Activated CD4-positive, alpha-beta T cell treated with anti-CD3 and anti-CD28 coated beads, Interleukin-2, Interleukin-6, amounts not matched to agents 100 ng/mL and 50 ng/mL, durations not matched to agents 16 hours and 8 hours (primary cell): ENCODE data around the gene PPP1R14D.

Experiments used
- DNase-seq: peaks from one replicate; pipeline ENCODE4 v3.0.0-alpha.2; 2020

PPP1R14D gene

DNA sequence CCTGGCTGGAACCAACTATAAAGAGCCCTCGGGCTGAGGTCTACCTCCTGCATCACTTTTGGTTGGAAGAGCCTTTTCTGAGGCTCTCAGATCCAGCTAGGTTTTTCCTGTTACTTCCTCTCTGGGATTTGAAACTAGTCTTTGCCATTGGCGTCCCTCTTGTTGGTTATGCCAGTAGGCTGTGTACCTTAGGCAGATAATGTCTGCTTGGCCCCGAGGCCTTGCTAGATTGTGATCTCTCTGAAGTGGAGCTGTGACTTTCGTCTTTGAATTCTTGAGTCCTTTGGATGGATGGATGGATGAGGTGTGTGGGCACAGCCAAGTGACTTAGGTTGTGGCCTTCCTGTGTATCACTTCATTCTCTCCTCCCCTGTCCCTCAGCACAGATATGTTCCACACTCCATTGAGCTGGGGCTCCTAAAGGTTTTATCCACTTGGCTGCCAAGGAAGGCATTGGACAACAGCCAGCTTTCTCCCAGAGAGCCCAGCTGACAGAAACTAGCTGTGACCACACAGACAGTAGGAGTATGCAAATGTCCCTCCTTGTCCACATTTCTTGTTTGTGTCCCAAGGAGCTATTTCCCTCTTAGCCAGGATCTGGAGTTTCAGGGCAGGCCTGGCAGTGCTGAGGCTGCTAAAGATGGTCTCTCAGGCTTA is 13.3 kb downstream of the PPP1R14D start:
- no peak for DNase-seq

DNA sequence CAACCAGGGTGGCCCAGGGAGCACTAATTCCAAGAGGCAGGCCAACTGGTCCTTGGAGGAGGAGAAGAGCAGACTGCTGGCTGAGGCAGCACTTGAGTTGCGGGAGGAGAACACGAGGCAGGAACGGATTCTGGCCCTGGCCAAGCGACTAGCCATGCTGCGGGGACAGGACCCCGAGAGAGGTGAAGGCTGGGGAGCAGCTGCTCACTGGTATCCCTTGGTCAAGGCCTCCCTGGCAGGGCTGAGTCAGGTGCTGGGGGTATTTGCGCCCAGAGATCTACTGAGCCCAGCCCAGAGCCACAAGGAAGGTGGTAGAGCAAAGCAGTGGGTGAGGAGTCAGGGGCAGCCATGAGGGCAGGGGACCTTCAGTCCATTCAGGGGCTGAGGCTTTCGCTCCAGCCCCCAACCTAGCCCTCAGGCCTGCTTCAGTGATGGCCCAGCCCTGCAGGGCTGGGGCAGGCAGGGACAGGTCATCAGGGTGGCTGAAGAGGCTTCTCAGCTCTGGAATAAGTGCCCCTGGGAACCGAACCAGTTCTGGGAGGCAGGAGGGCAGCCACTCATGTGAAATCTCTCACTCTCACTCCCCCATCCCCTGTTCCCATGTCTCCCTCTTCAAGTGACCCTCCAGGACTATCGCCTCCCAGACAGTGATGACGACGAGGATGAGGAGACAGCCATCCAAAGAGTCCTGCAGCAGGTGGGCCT is 15.6 kb downstream of the PPP1R14D start:
- no peak for DNase-seq

DNA sequence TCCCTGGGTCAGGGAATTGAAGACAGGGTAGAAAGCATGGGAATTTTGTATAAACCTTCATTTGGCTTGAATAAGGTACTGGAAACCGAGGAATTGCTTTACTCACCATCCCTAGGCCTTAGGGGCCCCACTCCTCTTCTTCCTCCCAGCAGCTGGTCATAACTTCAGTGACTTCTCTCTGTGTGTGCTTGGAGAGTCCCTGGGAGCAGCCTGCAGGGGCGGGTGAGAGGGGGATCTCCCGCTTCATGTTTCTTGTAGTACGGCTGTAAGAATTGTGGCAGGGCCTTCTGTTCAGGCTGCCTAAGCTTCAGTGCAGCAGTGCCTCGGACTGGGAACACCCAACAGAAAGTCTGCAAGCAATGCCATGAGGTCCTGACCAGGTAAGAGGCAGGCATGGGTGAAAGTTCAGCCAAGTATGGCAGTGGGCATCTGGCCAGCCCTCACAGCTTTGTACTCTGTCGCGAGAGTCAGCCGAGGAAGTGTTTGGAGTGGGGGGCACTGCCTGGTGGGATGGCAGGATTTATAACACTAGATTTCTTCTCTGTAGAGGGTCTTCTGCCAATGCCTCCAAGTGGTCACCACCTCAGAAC is 19.6 kb downstream of the PPP1R14D start:
- no peak for DNase-seq

DNA sequence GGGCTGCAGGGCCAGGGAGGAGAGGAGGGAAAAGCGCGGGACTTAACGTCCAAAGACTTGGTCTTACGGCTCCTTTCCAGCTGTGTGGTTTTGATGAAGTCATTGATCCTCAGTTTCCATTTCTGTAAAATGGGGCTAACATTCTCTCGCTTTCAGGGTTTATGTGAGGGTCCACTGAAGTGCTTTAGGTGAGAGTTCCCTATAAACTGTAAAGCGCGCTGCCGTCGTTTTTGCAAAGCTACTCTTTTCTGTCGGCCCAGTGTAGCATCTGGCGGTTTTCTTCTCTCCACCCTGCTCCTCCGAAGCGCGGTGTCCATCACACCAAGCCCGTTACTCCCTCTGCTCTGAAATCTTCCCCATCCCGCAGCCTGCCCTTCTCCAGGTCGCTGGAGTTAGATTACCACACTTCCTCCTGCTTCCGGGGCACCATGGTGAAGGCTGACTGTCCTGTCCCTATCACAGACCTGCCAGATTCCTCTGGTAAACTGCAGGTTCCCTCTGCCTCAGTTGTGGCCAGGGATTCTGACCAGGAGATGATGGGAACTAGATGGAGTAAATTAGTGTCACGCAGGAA is 20.5 kb downstream of the PPP1R14D start:
- no peak for DNase-seq

GRCh38 chr15:40807028-40807887 is 21.2 kb downstream of the PPP1R14D start, which contains the start of the genes DNAJC17 and ZFYVE19:
Gene DNAJC17 (minus strand): TSS chr15:40807473. CDS start chr15:40807446, 27 bp downstream.
Gene ZFYVE19 (plus strand): TSS chr15:40807089. CDS start chr15:40807590, 501 bp downstream.
- peak; percentile 98 for DNase-seq

- no peak for DNase-seq
These were observed 21.9 kb downstream of the PPP1R14D start for GRCh38 chr15:40806672-40807027.

GRCh38 chr15:40803688-40804087 is 24.8 kb downstream of the PPP1R14D start:
- no peak for DNase-seq

- no peak for DNase-seq
These were observed 25.4 kb downstream of the PPP1R14D start for GRCh38 chr15:40803076-40803475.

DNA sequence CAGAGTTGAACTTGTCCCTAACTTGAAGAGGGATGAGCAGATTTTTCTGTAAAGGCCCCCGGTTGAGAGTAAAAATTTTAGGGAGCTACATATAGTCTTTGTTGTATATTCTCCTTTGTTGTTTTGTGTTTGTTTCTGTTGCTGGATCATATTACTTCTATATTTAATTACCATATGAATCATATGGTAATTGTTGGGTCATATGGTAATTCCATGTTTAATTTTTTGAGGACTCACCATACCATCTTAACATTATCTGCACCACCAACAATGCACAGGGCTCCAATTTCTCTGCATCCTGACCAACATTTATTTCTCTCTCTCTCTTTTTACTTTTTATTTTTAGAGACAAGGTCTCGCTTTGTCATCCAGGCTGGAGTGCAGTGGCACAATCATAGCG is 29.0 kb downstream of the PPP1R14D start:
- DNase-seq, result no peak

DNA sequence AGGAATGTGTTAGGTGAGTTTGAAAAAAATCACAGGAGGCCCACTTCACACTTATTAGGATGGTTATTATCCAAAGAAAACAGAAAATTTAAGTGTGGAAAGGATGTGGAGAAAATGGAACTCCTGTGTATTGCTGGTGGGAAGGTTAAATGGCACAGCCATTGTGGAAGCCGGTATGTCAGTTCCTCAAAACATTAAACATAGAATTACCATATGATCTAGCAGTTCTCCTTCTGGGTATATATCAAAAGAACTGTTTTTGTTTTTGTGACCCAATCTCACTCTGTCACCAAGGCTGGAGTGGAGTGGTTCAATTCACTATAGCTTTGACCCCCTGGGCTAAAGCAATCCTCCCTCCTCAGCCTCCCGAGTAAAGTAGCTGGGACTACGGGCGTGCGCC is 32.0 kb downstream of the PPP1R14D start:
- no peak for DNase-seq

DNA sequence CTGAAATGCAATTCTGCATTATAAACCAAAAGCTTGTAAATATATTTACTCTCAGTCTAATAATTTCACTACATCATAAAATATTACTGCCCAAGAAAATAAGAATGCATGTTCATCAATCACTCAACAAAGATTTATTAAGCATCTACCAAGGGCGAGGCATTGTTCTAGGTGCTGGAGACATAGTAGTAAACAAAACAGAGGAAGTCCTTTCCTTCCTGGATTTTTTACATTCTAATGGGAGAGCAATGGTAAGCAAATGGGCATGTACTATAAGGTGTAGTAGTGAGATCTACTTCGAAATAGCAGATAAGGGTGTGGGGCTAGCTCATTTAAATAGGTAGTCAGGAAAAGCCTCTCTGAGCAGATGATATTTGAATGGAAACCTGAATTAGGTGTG is 32.5 kb downstream of the PPP1R14D start:
- no peak for DNase-seq

GRCh38 chr15:40793216-40793989 is 35.1 kb downstream of the PPP1R14D start:
- peak; percentile 74 for DNase-seq

- DNase-seq, result no peak
These were observed 36.1 kb downstream of the PPP1R14D start for GRCh38 chr15:40792394-40792793.

DNA sequence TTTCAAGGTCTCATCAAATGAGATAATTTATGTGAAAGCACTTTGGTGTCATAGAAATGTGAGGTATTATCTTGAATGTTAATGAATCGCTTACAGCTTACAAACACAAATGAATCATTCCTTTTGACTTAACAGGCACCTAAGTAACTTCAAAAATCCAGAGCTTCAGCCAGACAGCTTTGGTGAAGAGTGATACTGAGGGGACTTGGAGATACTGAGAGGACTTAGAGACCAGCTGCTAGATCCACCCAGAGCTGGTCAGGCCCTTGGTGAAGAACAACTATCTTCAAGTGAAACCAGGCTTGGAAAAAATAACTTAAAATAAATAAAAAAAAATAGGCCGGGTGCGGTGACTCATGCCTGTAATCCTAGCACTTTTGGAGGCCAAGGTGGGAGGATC is 37.8 kb downstream of the PPP1R14D start:
- DNase-seq, result no peak

- DNase-seq, result no peak
These were observed 38.5 kb downstream of the PPP1R14D start for GRCh38 chr15:40789999-40790398.

- DNase-seq, result no peak
These were observed 39.4 kb downstream of the PPP1R14D start for GRCh38 chr15:40789119-40789518.

- DNase-seq, result no peak
These were observed 40.5 kb downstream of the PPP1R14D start for GRCh38 chr15:40787991-40788390.

GRCh38 chr15:40787344-40787841 is 41.1 kb downstream of the PPP1R14D start:
- DNase-seq, result peak; percentile 44

- no peak for DNase-seq
These were observed 42.7 kb downstream of the PPP1R14D start for GRCh38 chr15:40785814-40786213.

GRCh38 chr15:40785164-40785563 is 43.3 kb downstream of the PPP1R14D start:
- no peak for DNase-seq

DNA sequence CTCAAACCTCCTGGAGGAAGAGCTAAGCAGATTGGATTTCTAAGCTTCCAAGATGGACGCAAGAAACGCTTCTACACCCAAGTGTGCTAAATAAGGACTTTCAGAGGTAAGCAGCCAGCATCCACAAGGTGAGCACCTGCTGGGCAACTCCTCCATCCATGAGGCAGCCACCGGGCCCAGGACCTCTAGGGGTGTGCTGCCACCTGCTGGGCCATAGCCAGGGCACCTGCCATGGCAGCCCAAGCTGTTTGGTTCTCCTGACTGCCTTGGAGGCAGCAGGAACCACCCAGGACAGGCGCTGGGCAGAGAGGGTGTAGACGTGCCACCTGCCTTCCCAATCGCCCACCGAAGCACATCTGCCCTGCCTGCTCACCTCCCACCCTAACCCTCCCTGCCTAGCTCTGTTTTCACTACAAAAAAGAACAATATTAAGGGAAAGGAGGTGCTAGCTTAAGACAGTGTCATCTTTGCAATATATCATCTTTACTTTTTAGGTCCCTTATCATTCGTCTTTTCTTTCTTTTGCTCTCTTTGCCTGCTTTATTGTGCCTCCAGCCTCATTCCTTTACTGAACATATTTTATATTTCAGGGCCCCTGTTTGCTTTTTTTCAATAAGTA is 45.8 kb downstream of the PPP1R14D start:
- DNase-seq, result peak; percentile 82
